ENCODE data around the gene STK32B.

The STK32B gene

DNA sequence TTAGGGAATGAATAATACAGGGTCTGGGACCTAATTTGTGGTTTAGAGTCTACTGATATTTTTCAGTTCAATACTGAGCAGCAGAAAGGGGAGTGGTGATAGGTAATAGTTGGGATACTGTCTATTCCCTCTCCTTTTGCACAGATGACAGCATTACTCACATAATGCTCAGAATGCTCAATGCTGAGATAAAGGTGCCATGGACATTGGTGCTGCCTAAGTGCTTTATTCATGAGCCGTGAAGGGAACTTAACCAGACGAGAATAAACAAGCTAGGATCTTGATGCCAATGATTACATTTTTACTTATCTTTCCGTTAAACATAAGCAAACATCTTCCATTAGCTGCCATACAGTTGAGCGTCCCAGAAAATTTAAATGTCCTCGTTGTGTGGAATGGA lies 75.6 kb downstream of the STK32B start:
- no peak overlapping the region for H3K4me3 ChIP-seq (ENCODE audit: low read depth in 1 of 2, low read length in 2 of 2)
- peaks cover 0 to 6% of the 10 kb centered on the region in 2 donors for H3K27me3 ChIP-seq (ENCODE audit: control insufficient read depth in 1 of 2, insufficient read depth in 2 of 2, low read length in 2 of 2)
- no peaks in the 10 kb centered on the region for H3K4me1 ChIP-seq (ENCODE audit: insufficient read depth, low read length)
- no peak overlapping the region for H3K27ac ChIP-seq (ENCODE audit: low read depth, low read length)
- no peaks in the 10 kb centered on the region for H3K36me3 ChIP-seq (ENCODE audit: insufficient read depth, low read length)
- H3K9me3 ChIP-seq (ENCODE audit: low read length): no peaks in the 10 kb centered on the region
- no peak overlapping the region for H3K9ac ChIP-seq (ENCODE audit: low read length)

DNA sequence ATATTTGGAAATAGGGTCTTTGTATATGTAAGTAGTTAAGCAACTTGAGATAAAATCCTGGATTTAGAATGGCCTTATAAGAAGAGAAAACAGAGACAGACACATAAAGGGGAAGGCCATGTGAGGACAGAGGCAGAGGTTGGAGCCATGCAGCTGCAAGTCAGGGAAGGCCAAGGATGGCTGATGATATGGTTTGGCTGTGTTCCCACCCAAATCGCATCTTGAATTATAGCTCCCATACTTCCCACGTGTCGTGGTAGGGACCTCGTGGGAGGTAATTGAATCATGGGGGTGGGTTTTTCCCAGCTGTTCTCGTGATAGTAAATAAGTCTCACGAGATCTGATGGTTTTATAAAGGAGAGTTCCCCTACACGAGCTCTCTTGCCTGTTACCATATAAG lies 76.3 kb downstream of the STK32B start:
- no peak overlapping the region for H3K4me3 ChIP-seq (ENCODE audit: low read depth in 1 of 2, low read length in 2 of 2)
- H3K9me3 ChIP-seq (ENCODE audit: low read length): no peaks in the 10 kb centered on the region
- H3K36me3 ChIP-seq (ENCODE audit: insufficient read depth, low read length): no peaks in the 10 kb centered on the region
- no peak overlapping the region for H3K9ac ChIP-seq (ENCODE audit: low read length)
- H3K27me3 ChIP-seq (ENCODE audit: control insufficient read depth in 1 of 2, insufficient read depth in 2 of 2, low read length in 2 of 2): peaks cover 0 to 6% of the 10 kb centered on the region in 2 donors
- H3K4me1 ChIP-seq (ENCODE audit: insufficient read depth, low read length): no peaks in the 10 kb centered on the region
- H3K27ac ChIP-seq (ENCODE audit: low read depth, low read length): no peak overlapping the region

DNA sequence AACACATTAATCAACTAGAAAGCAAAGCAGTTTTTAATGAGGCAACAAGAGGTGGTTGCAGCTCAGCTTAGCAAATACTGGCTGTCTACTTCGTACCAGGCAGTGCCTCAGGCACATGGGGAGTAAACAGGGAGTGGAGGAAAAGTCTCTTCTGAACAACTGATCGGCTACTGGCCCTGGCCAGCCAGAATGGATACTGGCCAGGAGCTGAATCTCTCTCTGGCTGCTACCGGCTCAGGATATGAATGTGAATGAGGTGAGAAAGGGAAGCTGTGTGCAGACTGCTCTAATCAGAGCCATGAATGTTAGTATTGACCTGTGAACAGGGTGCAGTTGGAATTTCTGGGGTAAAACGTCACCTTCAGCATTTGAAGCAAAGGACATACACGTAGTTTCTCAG lies 77.3 kb downstream of the STK32B start:
- no peak overlapping the region for H3K27ac ChIP-seq (ENCODE audit: low read depth, low read length)
- no peaks in the 10 kb centered on the region for H3K4me1 ChIP-seq (ENCODE audit: insufficient read depth, low read length)

GRCh38 chr4:5133201-5133600 lies 81.9 kb downstream of the STK32B start:
- H3K4me3 ChIP-seq (ENCODE audit: low read depth in 1 of 2, low read length in 2 of 2): no peak overlapping the region
- no peak overlapping the region for H3K27ac ChIP-seq (ENCODE audit: low read depth, low read length)
- H3K4me1 ChIP-seq (ENCODE audit: insufficient read depth, low read length): no peaks in the 10 kb centered on the region
- H3K36me3 ChIP-seq (ENCODE audit: insufficient read depth, low read length): no peaks in the 10 kb centered on the region
- H3K9me3 ChIP-seq (ENCODE audit: low read length): no peaks in the 10 kb centered on the region
- no peak overlapping the region for H3K9ac ChIP-seq (ENCODE audit: low read length)
- no peaks in the 10 kb centered on the region for H3K27me3 ChIP-seq (ENCODE audit: control insufficient read depth in 1 of 2, insufficient read depth in 2 of 2, low read length in 2 of 2)

More for the DNA sequence above, 77.3 kb downstream of the STK32B start:
- no peaks in the 10 kb centered on the region for H3K9me3 ChIP-seq (ENCODE audit: low read length)
- H3K4me3 ChIP-seq (ENCODE audit: low read depth in 1 of 2, low read length in 2 of 2): no peak overlapping the region
- H3K27me3 ChIP-seq (ENCODE audit: control insufficient read depth in 1 of 2, insufficient read depth in 2 of 2, low read length in 2 of 2): peaks cover 0 to 6% of the 10 kb centered on the region in 2 donors
- no peaks in the 10 kb centered on the region for H3K36me3 ChIP-seq (ENCODE audit: insufficient read depth, low read length)
- no peak overlapping the region for H3K9ac ChIP-seq (ENCODE audit: low read length)

DNA sequence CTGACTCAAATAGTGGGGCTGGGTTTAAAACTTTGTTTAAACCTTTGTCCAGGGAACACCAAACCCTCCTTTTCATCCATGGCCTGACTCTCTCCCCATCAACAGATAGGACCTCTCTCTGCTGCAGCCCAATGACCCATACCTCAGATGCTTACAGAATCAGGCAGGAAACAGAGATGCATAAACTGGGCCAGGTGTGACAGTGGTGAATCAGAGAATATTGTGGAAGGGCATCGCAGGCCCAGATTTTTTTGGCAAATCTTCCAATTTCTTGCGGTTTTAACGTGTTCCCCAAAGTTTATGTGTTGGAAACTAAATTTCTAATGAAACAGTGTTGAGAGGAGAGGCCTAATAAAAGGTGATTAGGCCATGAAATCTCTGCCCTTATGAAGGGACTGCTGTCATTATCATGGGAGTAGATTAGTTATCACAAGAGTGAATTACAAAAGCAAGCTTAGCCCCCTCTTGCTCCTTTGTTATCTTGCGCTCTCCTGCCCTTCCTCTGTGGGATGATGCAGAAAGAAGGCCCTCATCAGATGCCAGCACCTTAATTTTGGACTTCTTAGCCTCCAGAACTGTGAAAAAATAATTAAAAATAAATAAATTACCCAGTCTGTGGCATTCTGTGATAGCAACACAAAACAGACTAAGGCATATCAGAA lies 82.8 kb downstream of the STK32B start:
- no peak overlapping the region for H3K27ac ChIP-seq (ENCODE audit: low read depth, low read length)
- no peak overlapping the region for H3K9ac ChIP-seq (ENCODE audit: low read length)
- H3K27me3 ChIP-seq (ENCODE audit: control insufficient read depth in 1 of 2, insufficient read depth in 2 of 2, low read length in 2 of 2): no peaks in the 10 kb centered on the region
- no peak overlapping the region for H3K4me3 ChIP-seq (ENCODE audit: low read depth in 1 of 2, low read length in 2 of 2)
- H3K4me1 ChIP-seq (ENCODE audit: insufficient read depth, low read length): no peaks in the 10 kb centered on the region
- no peaks in the 10 kb centered on the region for H3K9me3 ChIP-seq (ENCODE audit: low read length)
- no peaks in the 10 kb centered on the region for H3K36me3 ChIP-seq (ENCODE audit: insufficient read depth, low read length)

DNA sequence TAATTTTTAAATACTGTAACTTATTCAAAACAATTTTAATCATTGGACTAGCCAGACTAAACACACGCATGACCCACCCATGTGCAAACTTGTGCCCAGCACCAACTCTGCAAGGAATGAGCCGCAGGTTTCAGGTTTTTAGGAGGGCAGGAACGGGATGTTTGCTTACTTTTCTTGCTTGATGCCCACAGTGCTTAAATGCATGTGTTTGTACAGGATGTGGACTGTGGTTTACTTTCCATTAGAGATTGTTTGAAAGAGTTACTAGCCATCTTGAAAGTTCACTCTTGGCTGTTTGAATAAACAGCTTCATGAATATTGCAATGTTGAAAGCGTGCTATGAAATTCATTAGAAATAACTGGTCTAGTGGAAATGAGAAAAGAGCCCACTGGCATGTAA lies 83.3 kb downstream of the STK32B start:
- Histone ChIP-seq H3K9ac (ENCODE audit: low read length) (no peak overlapping the region), H3K36me3 (ENCODE audit: insufficient read depth, low read length) (no peaks in the 10 kb centered on the region), H3K27ac (ENCODE audit: low read depth, low read length) (no peak overlapping the region), H3K9me3 (ENCODE audit: low read length) (no peaks in the 10 kb centered on the region), H3K27me3 (ENCODE audit: control insufficient read depth in 1 of 2, insufficient read depth in 2 of 2, low read length in 2 of 2) (no peaks in the 10 kb centered on the region), H3K4me3 (ENCODE audit: low read depth in 1 of 2, low read length in 2 of 2) (no peak overlapping the region), H3K4me1 (ENCODE audit: insufficient read depth, low read length) (no peaks in the 10 kb centered on the region)

GRCh38 chr4:5137226-5137625 lies 85.9 kb downstream of the STK32B start:
- no peaks in the 10 kb centered on the region for H3K36me3 ChIP-seq (ENCODE audit: insufficient read depth, low read length)
- no peak overlapping the region for H3K27ac ChIP-seq (ENCODE audit: low read depth, low read length)
- no peak overlapping the region for H3K4me3 ChIP-seq (ENCODE audit: low read depth in 1 of 2, low read length in 2 of 2)
- H3K9ac ChIP-seq (ENCODE audit: low read length): no peak overlapping the region
- no peaks in the 10 kb centered on the region for H3K27me3 ChIP-seq (ENCODE audit: control insufficient read depth in 1 of 2, insufficient read depth in 2 of 2, low read length in 2 of 2)
- no peaks in the 10 kb centered on the region for H3K9me3 ChIP-seq (ENCODE audit: low read length)
- no peaks in the 10 kb centered on the region for H3K4me1 ChIP-seq (ENCODE audit: insufficient read depth, low read length)

DNA sequence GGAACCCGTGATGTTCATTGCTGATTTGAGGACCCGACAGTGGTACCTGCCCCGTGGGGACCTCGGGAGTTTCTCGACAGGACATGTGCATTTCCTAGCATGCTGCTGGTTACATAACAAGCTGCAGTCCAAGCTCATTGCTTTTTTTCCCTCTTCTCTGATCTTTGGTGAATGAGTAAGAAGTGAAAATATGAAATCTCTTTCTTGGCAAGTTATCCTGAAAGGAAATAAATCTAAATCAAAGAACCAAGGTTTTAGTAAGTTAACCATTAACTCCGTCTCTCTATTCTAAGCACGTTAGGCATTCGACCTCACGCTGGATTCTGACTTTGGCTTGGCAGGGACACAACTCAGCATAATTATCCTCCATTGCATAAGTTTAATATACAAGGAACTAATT lies 86.6 kb downstream of the STK32B start:
- Histone ChIP-seq H3K4me3 (ENCODE audit: low read depth in 1 of 2, low read length in 2 of 2) (no peak overlapping the region), H3K4me1 (ENCODE audit: insufficient read depth, low read length) (no peaks in the 10 kb centered on the region), H3K36me3 (ENCODE audit: insufficient read depth, low read length) (no peaks in the 10 kb centered on the region), H3K27ac (ENCODE audit: low read depth, low read length) (no peak overlapping the region), H3K27me3 (ENCODE audit: control insufficient read depth in 1 of 2, insufficient read depth in 2 of 2, low read length in 2 of 2) (no peaks in the 10 kb centered on the region), H3K9ac (ENCODE audit: low read length) (no peak overlapping the region), H3K9me3 (ENCODE audit: low read length) (no peaks in the 10 kb centered on the region)

DNA sequence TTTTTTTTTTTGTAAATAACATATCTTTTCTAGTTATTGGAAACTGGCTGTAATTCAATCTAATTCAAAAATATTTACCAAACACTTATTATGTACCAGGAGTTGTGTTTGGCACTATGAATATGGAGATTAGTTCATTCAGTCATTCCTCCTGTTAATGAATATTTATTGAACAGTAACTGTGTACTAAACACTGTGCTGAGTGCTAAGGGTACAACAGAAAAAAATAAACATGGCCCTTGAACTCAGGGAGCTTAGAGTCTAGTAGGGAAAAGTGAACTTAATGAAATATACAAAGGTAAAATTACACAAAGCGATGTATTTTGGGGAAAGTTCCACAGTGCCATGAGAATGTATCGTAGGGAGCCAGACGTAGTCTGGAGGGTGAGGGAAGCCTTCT lies 87.1 kb downstream of the STK32B start:
- H3K27me3 ChIP-seq (ENCODE audit: control insufficient read depth in 1 of 2, insufficient read depth in 2 of 2, low read length in 2 of 2): no peaks in the 10 kb centered on the region
- no peaks in the 10 kb centered on the region for H3K9me3 ChIP-seq (ENCODE audit: low read length)
- H3K27ac ChIP-seq (ENCODE audit: low read depth, low read length): no peak overlapping the region
- no peak overlapping the region for H3K4me3 ChIP-seq (ENCODE audit: low read depth in 1 of 2, low read length in 2 of 2)
- H3K9ac ChIP-seq (ENCODE audit: low read length): no peak overlapping the region
- H3K36me3 ChIP-seq (ENCODE audit: insufficient read depth, low read length): no peaks in the 10 kb centered on the region
- H3K4me1 ChIP-seq (ENCODE audit: insufficient read depth, low read length): no peaks in the 10 kb centered on the region

GRCh38 chr4:5139141-5139540 lies 87.9 kb downstream of the STK32B start:
- Histone ChIP-seq H3K9me3 (ENCODE audit: low read length) (no peaks in the 10 kb centered on the region), H3K36me3 (ENCODE audit: insufficient read depth, low read length) (no peaks in the 10 kb centered on the region), H3K27me3 (ENCODE audit: control insufficient read depth in 1 of 2, insufficient read depth in 2 of 2, low read length in 2 of 2) (no peaks in the 10 kb centered on the region), H3K4me1 (ENCODE audit: insufficient read depth, low read length) (no peaks in the 10 kb centered on the region), H3K27ac (ENCODE audit: low read depth, low read length) (no peak overlapping the region), H3K4me3 (ENCODE audit: low read depth in 1 of 2, low read length in 2 of 2) (no peak overlapping the region), H3K9ac (ENCODE audit: low read length) (no peak overlapping the region)

DNA sequence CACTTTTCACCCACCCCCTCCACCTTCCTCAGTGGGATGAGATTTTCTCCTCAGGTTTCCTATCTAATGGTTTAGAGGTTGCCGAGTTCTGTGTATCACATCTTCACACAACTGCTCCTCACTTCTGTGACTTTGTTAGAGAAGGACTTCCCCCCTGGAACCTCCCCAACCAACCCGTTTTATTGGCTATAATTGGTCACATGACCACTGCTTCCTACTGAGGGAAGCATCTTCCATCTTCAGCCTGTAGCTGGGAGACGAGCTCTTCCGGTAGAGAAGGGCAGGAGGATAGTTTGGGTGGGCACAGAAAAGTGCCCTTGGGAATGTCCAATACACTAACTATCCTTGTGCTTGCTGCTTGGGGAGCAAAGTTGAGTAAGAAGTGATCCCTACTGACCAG lies 90.5 kb downstream of the STK32B start:
- H3K27me3 ChIP-seq (ENCODE audit: control insufficient read depth in 1 of 2, insufficient read depth in 2 of 2, low read length in 2 of 2): no peaks in the 10 kb centered on the region
- no peak overlapping the region for H3K4me3 ChIP-seq (ENCODE audit: low read depth in 1 of 2, low read length in 2 of 2)
- no peaks in the 10 kb centered on the region for H3K36me3 ChIP-seq (ENCODE audit: insufficient read depth, low read length)
- H3K4me1 ChIP-seq (ENCODE audit: insufficient read depth, low read length): no peaks in the 10 kb centered on the region
- H3K27ac ChIP-seq (ENCODE audit: low read depth, low read length): no peak overlapping the region
- no peak overlapping the region for H3K9ac ChIP-seq (ENCODE audit: low read length)
- no peaks in the 10 kb centered on the region for H3K9me3 ChIP-seq (ENCODE audit: low read length)

DNA sequence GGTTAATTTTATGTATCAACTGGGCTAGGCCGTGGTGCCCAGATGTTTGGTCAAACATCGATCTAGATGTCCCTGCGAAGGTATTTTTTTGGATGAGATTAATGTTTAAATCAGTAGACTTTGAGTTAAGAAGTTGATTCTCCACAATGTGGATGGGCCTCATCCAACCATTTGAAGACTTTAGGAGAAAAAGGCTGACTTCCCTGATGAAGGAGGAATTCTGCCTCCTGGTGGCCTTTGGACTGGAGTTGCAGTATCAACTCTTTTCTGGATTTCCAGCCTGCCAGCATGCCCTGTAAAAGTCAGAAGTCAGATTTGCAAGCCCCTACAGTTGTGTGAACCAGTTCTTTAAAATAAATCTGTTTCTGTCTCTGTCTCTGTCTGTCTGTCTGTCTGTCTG lies 91.4 kb downstream of the STK32B start:
- Histone ChIP-seq H3K27me3 (ENCODE audit: control insufficient read depth in 1 of 2, insufficient read depth in 2 of 2, low read length in 2 of 2) (no peaks in the 10 kb centered on the region), H3K27ac (ENCODE audit: low read depth, low read length) (no peak overlapping the region), H3K9ac (ENCODE audit: low read length) (no peak overlapping the region), H3K4me3 (ENCODE audit: low read depth in 1 of 2, low read length in 2 of 2) (no peak overlapping the region), H3K4me1 (ENCODE audit: insufficient read depth, low read length) (no peaks in the 10 kb centered on the region), H3K9me3 (ENCODE audit: low read length) (no peaks in the 10 kb centered on the region), H3K36me3 (ENCODE audit: insufficient read depth, low read length) (no peaks in the 10 kb centered on the region)

Data from muscle layer of colon (tissue), 2 donors.